MCF 10A (cell line): Measurements from ENCODE around the gene PSMG3. TPM values are rescaled to one million over a fixed set of nuclear protein-coding genes. Genes with fewer than 3 reads are reported as not detected.
A peak's percentile ranks its signal among the peaks of the same experiment; 100 is the strongest.

Source experiments
- BruUV-seq: library from RNA; stranded (reverse); fragments of 400-500 nt; replicated peaks from 2 replicates; lab custom pipeline; 2021; lab: Mats Ljungman, UMichigan
- CTCF ChIA-PET: fragments of 300-600 bp; sonication (Branson Sonifier 250); formaldehyde crosslinking; extraction: SDS; loops from one replicate; lab custom pipeline; 2021; ENCODE audit warnings: antibody characterized with exemption, inconsistent platforms; lab: Yijun Ruan, JAX
- POLR2A ChIA-PET: fragments of 300-600, 350-650 bp; sonication (Branson Sonifier 250); formaldehyde crosslinking; extraction: SDS; loops from one replicate; lab custom pipeline; 2020; ENCODE audit warnings: antibody characterized with exemption, inconsistent platforms; lab: Yijun Ruan, JAX
- DNase-seq: peaks from one replicate; pipeline ENCODE4 v3.0.0-alpha.2; 2018; ENCODE audit not compliant: unreplicated experiment
- H3K27ac Mint-ChIP-seq: one replicate; pipeline ENCODE4 v1.8.0; 2022; ENCODE audit warnings: mild to moderate bottlenecking, low read depth, mixed read lengths; ENCODE audit not compliant: unreplicated experiment
- H3K27me3 Mint-ChIP-seq: one replicate; pipeline ENCODE4 v1.8.0; 2022; ENCODE audit warnings: mixed read lengths; ENCODE audit not compliant: insufficient read depth, unreplicated experiment
- H3K36me3 Mint-ChIP-seq: one replicate; pipeline ENCODE4 v1.8.0; 2022; ENCODE audit warnings: mild to moderate bottlenecking, moderate library complexity, mixed read lengths; ENCODE audit not compliant: insufficient read depth, unreplicated experiment
- H3K4me1 Mint-ChIP-seq: one replicate; pipeline ENCODE4 v1.8.0; 2022; ENCODE audit warnings: mixed read lengths; ENCODE audit not compliant: insufficient read depth, unreplicated experiment
- H3K4me3 Mint-ChIP-seq: one replicate; pipeline ENCODE4 v1.8.0; 2022; ENCODE audit warnings: mild to moderate bottlenecking, moderate library complexity, mixed read lengths; ENCODE audit not compliant: unreplicated experiment
- H3K9me3 Mint-ChIP-seq: one replicate; pipeline ENCODE4 v1.8.0; 2022; ENCODE audit warnings: mixed read lengths; ENCODE audit not compliant: unreplicated experiment
- CTCF ChIP-seq: fragments of 200-600 bp; IDR thresholded peaks from one replicate; pipeline ENCODE4 v1.8.0; 2022; ENCODE audit warnings: antibody characterized with exemption, mild to moderate bottlenecking; ENCODE audit not compliant: unreplicated experiment
- intact Hi-C: fragments of 100-400 bp; cut with micrococcal nuclease; formaldehyde crosslinking; loops from 2 replicates; pipeline ENCODE4 v1.14.1; 2022
- total RNA-seq: library from RNA; stranded (reverse); gene quantifications from 2 replicates; pipeline ENCODE4 v1.2.3, GENCODE V29; 2022

PSMG3 gene
- total RNA-seq, 1 experiment from 2014 or later = 42.1 TPM

- H3K36me3 Mint-ChIP-seq = peaks cover 6% of the 10 kb centered on the region
- BruUV-seq = no TSS peak
- intact Hi-C loops = no loop called here
- no peak overlapping the region for H3K27ac Mint-ChIP-seq
- H3K4me3 Mint-ChIP-seq = no peak overlapping the region
- H3K9me3 Mint-ChIP-seq = no peaks in the 10 kb centered on the region
- no peak for DNase-seq
- no peaks in the 10 kb centered on the region for H3K27me3 Mint-ChIP-seq
- ChIA-PET CTCF (interaction anchor here (0.7 kb wide), 1 partner anchor 24 kb away, joined by 3 read pairs; no protein-coding TSS in a partner anchor), POLR2A (interaction anchor here (0.8 to 2.4 kb wide), 2 partner anchors 15 to 35 kb away, joined by 3 to 8 read pairs; no protein-coding TSS in a partner anchor)
- H3K4me1 Mint-ChIP-seq = peaks cover 21% of the 10 kb centered on the region
- no peak for TF ChIP-seq CTCF
These were observed 40.3 kb downstream of the PSMG3 start for GRCh38 chr7:1529383-1530116.

GRCh38 chr7:1526271-1526754 is 43.5 kb downstream of the PSMG3 start:
- Mint-ChIP-seq H3K27me3 (no peaks in the 10 kb centered on the region), H3K36me3 (no peaks in the 10 kb centered on the region), H3K27ac (peak overlapping the region; percentile 81), H3K4me1 (peaks cover 9% of the 10 kb centered on the region), H3K4me3 (no peak overlapping the region), H3K9me3 (no peaks in the 10 kb centered on the region)
- intact Hi-C loops = no loop called here
- peak; percentile 51 for DNase-seq
- ChIA-PET POLR2A (interaction anchor here (0.9 kb wide), 1 partner anchor 13 kb away, joined by 3 read pairs; no protein-coding TSS in a partner anchor), CTCF (no interaction called here)
- BruUV-seq = no TSS peak
- no peak for TF ChIP-seq CTCF

GRCh38 chr7:1525409-1525808 is 44.4 kb downstream of the PSMG3 start:
- DNase-seq = no peak
- H3K9me3 Mint-ChIP-seq = no peaks in the 10 kb centered on the region
- H3K4me3 Mint-ChIP-seq = no peak overlapping the region
- H3K27me3 Mint-ChIP-seq = no peaks in the 10 kb centered on the region
- intact Hi-C loops = no loop called here
- peak overlapping the region; percentile 81 for H3K27ac Mint-ChIP-seq
- BruUV-seq = no TSS peak
- TF ChIP-seq CTCF = no peak
- peaks cover 9% of the 10 kb centered on the region for H3K4me1 Mint-ChIP-seq
- ChIA-PET POLR2A (interaction anchor here (2.0 kb wide), 1 partner anchor 12 kb away, joined by 7 read pairs; no protein-coding TSS in a partner anchor), CTCF (no interaction called here)
- H3K36me3 Mint-ChIP-seq = no peaks in the 10 kb centered on the region

GRCh38 chr7:1523844-1524243 is 46.0 kb downstream of the PSMG3 start:
- no peak for DNase-seq
- H3K36me3 Mint-ChIP-seq = no peaks in the 10 kb centered on the region
- TF ChIP-seq CTCF = no peak
- BruUV-seq = no TSS peak
- CTCF ChIA-PET = no interaction called here
- POLR2A ChIA-PET = interaction anchor here (2.0 kb wide), 1 partner anchor 11 kb away, joined by 7 read pairs; no protein-coding TSS in a partner anchor
- no peaks in the 10 kb centered on the region for H3K9me3 Mint-ChIP-seq
- no peaks in the 10 kb centered on the region for H3K27me3 Mint-ChIP-seq
- intact Hi-C loops = no loop called here
- peaks cover 9% of the 10 kb centered on the region for H3K4me1 Mint-ChIP-seq
- H3K4me3 Mint-ChIP-seq = no peak overlapping the region
- H3K27ac Mint-ChIP-seq = no peak overlapping the region
